ENCODE data around the gene SVOPL. TPM values are rescaled to one million over a fixed set of nuclear protein-coding genes. Genes with fewer than 3 reads are reported as not detected.

SVOPL gene
- total and polyA plus RNA-seq, 4 donors = 0.33 TPM; not detected in 3

- no peaks in the 10 kb centered on the region for H3K9me3 ChIP-seq (ENCODE audit: control insufficient read depth in 4 of 4, low read length in 3 of 4)
- WGBS = 19% methylated on average over 14 of the region's 14 CpGs
- peak overlapping the region in 1 of 2 donors; percentile 15 for H3K27ac ChIP-seq (ENCODE audit: low read depth in 1 of 2, low read length in 2 of 2)
- no peaks in the 10 kb centered on the region for H3K27me3 ChIP-seq (ENCODE audit: control insufficient read depth in 4 of 4, insufficient read depth in 4 of 4, low read length in 3 of 4)
- TF ChIP-seq HNF4G (IDR thresholded peaks at IDR 0.05) (no peak), FOXA1 (IDR thresholded peaks at IDR 0.05) (peak; percentile 47), GABPA (IDR thresholded peaks at IDR 0.05 in 1 of 2, conservative IDR thresholded peaks at IDR 0.05 in 1 of 2) (no peak), TAF1 (conservative IDR thresholded peaks at IDR 0.05) (no peak), RAD21 (IDR thresholded peaks at IDR 0.05) (peak; percentile 98 to 100), CTCF (IDR thresholded peaks at IDR 0.05; ENCODE audit: low read depth, low read length, missing input control) (peak; percentile 96), HNF4A (conservative IDR thresholded peaks at IDR 0.05) (peak in 1 of 2 donors; percentile 16), JUND (IDR thresholded peaks at IDR 0.05) (no peak), NR2F2 (IDR thresholded peaks at IDR 0.05) (no peak), FOXA2 (IDR thresholded peaks at IDR 0.05) (no peak), ATF3 (IDR thresholded peaks at IDR 0.05) (no peak), MAX (IDR thresholded peaks at IDR 0.05) (no peak), RXRA (IDR thresholded peaks at IDR 0.05) (peak in 1 of 2 donors; percentile 26), REST (IDR thresholded peaks at IDR 0.05) (no peak), SP1 (IDR thresholded peaks at IDR 0.05) (no peak), YY1 (IDR thresholded peaks at IDR 0.05) (peak; percentile 70), ZBTB33 (IDR thresholded peaks at IDR 0.05) (no peak), EGR1 (IDR thresholded peaks at IDR 0.05; ENCODE audit: low read depth in 2 of 2) (no peak)
- H3K4me1 ChIP-seq (ENCODE audit: control insufficient read depth in 4 of 4, insufficient read depth in 4 of 4, low read length in 3 of 4) = peaks cover 0 to 11% (median 2%) of the 10 kb centered on the region in 4 donors
- DNase-seq (ENCODE audit: low spot score) = peak; percentile 86
- no peaks in the 10 kb centered on the region for H3K36me3 ChIP-seq (ENCODE audit: control insufficient read depth in 4 of 4, insufficient read depth in 3 of 4, low read depth in 1 of 4, low read length in 3 of 4)
- peak overlapping the region; percentile 42 to 46 (median 44) for H3K4me3 ChIP-seq (ENCODE audit: low read depth in 1 of 3, low read length in 3 of 3)
- H3K9ac ChIP-seq (ENCODE audit: low read depth in 1 of 2, low read length in 2 of 2) = peak overlapping the region in 1 of 2 donors; percentile 36
Measured at GRCh38 chr7:138738551-138739335, 37.6 kb upstream of the SVOPL start.

Measured in liver (tissue), 9 donors.